Subcutaneous adipose tissue (tissue), 4 donors: ENCODE measurements around the gene GALR1. TPM values are rescaled to one million over a fixed set of nuclear protein-coding genes. Genes with fewer than 3 reads are reported as not detected.

Experiments used
- total RNA-seq, 4 donors: library from RNA; depleted of rRNA; stranded (reverse); fragments of >200 nt; gene quantifications; one replicate each; pipeline ENCODE4 v1.1.0, GENCODE V29; 2016
- TF ChIP-seq, protein P1 (sequence below): fragments of 450-650 bp; IDR thresholded peaks from one replicate; pipeline ENCODE4 v1.5.1; 2016; ENCODE audit warnings: low read depth, mild to moderate bottlenecking, control low read depth, antibody characterized with exemption, moderate library complexity

Gene GALR1
- total RNA-seq, 4 donors from 2014 or later, result under 0.01 to 3.6 (median 0.60) TPM

GRCh38 chr18:77206676-77207374 lies 42.8 kb upstream of the GALR1 start:
- TF ChIP-seq, protein P1, sequence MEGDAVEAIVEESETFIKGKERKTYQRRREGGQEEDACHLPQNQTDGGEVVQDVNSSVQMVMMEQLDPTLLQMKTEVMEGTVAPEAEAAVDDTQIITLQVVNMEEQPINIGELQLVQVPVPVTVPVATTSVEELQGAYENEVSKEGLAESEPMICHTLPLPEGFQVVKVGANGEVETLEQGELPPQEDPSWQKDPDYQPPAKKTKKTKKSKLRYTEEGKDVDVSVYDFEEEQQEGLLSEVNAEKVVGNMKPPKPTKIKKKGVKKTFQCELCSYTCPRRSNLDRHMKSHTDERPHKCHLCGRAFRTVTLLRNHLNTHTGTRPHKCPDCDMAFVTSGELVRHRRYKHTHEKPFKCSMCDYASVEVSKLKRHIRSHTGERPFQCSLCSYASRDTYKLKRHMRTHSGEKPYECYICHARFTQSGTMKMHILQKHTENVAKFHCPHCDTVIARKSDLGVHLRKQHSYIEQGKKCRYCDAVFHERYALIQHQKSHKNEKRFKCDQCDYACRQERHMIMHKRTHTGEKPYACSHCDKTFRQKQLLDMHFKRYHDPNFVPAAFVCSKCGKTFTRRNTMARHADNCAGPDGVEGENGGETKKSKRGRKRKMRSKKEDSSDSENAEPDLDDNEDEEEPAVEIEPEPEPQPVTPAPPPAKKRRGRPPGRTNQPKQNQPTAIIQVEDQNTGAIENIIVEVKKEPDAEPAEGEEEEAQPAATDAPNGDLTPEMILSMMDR, result no peak

- TF ChIP-seq, protein P1, result no peak
These were observed 42.1 kb upstream of the GALR1 start for GRCh38 chr18:77207540-77207939.

DNA sequence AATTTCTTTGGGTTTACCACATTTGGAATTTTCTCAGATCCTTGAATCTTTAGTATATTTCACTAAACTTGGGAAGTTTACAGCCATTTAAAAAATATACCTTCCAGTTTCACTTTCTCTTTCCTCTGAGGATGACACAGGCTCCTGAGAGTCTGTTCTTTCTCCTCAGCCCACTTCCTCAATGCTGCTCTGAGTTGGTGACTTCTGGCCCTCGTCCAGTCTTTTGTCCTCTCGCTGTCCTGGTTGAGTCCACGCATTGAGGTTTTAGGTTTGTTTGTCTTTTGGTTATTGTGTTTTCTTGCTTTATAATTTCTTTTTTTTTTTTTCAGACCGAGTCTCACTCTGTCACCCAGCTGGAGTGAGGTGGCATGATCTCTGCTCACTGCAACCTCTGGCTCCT lies 40.7 kb upstream of the GALR1 start:
- TF ChIP-seq, protein P1, result no peak

- TF ChIP-seq, protein P1, result no peak
These were observed 40.1 kb upstream of the GALR1 start for GRCh38 chr18:77209587-77209986.

DNA sequence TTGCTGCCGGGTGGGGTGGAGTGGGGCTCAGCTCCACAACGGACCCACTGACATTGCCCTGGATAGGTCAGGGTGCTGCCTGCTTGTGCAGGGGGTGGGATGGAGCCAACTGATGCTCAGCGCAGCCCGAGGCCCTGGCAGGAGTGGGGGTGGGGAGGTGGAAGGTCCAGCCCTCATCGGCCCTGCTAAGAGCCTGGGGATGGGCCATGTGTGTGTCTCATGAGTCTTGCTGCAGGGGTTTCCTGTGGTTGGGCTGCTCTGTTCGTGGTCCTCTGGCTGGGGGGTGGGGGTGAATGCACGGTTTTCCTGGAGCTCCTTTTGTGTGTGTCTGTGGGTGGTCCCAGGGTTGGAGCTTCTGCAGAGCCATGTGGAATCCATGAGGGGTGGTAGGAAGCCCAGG lies 39.4 kb upstream of the GALR1 start:
- TF ChIP-seq, protein P1, result no peak

GRCh38 chr18:77218642-77219041 lies 31.0 kb upstream of the GALR1 start:
- TF ChIP-seq, protein P1, result no peak

GRCh38 chr18:77220726-77221125 lies 28.9 kb upstream of the GALR1 start:
- TF ChIP-seq, protein P1, result no peak
